GM21825 (cell line): Measurements from ENCODE around the gene RIMS3.

ENCODE experiments used
- ATAC-seq: cut with Tn5 transposase; IDR thresholded peaks from one replicate; pipeline ENCODE4 v1.9.1; 2021; ENCODE audit warnings: mild to moderate bottlenecking, moderate library complexity; ENCODE audit not compliant: unreplicated experiment

The RIMS3 gene

DNA sequence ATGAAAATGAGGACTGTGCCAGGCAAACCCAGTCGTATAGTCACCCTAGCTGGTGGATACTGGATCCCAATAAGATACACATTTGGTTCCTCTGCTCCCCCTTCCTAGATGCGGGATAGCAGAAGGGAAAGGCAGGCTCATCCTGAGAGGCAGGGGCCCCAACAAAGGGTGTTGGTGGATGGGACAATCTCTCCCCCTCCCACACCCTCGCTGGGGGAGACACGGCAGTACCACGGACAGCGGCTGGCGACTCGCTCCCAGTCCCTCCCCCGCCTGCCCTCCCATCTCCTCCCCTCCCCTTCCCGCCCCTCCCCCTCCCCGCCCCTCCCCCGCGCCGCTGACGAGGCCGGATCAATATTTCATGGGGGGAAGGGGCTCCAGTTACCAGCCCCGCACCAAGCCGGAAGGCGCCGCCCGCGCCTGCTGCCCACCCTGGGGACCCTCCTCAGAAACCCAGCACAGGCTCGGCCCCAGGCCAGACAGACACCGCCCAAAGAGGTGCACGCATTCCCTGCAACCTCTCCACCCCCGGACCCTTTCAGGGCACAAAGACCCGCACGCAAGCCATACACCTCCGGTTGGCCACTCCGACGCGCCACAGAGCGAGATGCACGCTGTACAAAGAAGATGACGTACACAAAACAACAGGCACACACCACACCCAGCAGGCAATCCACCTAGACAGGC lies 11.5 kb downstream of the RIMS3 start:
- no peak for ATAC-seq

DNA sequence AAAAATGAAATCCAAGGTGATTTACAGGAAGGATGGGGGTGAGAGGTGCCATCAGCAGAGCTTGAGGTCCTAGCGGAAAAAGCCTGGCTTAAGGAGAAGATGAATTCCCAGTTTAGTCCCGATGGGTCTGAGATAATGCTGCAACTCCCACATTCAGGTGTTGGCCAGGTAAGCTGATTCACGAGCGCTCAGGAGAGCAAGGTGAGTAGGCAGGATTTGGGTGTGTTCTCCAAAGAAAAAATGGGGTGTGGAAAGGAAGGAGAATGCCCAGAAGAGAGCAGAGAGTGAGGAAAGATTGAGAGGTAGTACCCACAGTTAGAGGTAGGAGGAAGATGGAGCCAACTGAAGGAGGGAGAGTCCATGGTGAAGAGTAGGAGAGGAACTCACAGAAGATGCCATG lies 12.5 kb downstream of the RIMS3 start:
- no peak for ATAC-seq

DNA sequence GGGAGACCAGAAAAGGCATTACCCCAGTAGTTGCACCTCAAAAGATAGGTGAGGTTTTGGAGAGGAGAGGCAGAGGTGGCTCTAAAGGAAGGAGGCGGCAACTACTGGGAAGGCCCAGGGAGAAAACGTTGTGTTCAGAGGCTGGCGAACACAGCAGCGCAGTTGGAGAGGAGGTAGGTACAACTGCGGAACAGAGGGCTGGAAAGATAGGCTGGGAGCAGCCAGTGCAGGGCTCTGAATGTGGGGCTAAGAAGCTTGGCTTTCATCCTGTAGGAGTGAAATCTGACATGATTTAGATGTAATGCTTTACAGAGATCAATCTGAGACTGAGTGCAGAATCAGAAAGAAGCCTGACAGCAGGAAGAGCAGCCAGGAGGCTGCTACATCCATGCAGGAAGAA lies 13.0 kb downstream of the RIMS3 start:
- ATAC-seq = no peak

DNA sequence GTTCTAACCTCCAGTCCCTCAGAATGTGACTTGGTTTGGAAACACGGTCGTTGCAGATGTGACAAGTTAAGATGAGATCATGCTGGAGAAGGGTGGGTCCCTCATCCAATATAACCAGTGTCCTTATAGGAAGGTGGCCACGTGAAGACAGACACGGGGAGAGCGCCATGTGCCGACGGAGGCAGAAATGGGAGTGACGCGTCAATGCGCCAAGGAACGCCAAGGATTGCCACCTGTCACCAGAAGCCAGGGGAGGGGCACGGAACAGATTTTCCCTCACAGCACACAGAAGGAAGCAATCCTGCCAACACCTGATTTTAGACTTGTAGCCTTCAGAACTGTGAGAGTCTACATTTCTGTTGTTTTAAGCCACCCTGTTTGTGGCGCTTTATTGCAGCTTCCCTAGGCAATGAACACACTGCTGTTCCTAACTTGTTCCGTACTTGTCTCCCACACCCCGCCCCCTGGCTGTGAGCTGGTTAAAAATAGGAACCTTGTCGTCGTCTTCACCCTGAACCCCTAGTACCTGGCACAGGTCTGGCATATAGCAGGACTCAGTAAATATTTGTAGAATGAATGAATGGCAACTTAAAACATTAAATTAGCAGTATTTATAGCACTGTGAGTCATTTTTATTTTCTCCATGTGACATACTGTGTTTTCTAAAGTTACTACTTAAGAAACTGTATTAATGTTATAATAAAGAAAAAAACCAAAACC lies 14.2 kb downstream of the RIMS3 start:
- no peak for ATAC-seq

DNA sequence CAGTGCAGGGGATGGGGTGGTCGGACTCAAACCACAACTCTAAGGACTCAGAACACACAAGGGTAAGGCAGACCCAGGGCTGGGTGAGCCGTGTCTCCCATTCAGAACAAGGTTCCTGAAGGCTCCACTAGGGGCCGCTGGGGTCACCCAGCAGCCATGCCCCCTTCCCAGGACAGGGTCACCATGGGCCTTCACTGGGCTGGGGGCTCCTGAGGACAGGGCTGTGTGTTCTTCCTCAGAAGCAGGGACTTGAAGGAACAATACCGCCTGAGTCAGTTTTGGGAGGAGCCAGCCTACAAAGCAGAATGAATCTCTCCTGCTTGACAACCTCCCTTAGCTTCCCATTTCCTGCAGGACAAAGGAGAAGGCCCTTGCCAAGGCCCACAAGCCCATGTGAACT lies 15.4 kb downstream of the RIMS3 start:
- ATAC-seq = no peak

DNA sequence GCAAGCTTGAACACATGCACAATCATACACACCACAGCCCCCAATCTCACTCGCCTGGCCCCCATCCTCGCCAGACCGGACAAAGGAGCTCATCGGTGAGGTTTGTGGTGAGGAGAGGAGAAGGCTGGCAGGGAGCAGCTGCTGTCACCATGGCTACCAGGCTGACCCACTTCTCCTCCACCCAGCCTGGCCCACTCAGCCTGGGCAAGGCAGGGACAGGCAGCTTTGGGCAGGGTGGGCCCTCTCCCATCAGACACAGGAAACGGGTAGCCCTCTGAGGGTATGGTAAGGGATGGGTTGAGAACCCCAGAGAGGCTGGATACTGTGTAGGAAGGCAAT lies 15.9 kb downstream of the RIMS3 start:
- ATAC-seq = no peak

DNA sequence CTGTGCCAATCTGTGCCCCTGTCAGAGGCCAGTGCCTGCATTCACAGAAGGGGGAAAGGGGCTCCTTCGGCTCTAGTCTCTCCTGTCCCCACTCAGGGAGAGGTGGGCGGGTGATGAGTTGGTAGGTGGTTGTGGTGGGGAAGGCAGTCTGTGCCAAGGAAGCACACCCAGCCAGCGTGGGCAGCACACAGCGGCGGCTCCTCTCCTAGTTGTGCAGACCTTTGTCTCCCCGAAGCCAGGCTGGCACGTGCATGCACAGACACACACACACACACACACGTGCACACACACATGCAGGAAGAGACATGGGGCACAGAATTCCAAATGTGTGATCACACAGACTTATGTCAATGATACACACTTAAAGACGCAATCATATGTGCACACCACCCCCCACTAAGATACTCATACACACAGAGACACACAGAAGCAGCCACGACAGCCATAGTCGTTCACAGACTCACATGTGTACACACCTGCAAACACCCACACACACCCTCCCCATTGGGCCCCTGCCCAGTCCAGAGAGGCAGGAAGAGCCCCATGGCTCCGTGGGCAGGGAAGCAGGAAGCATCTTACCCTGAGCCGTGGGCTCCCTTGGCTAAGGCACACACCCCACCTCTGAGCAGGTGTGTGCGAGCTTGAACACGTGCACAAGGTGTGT lies 16.4 kb downstream of the RIMS3 start:
- no peak for ATAC-seq

DNA sequence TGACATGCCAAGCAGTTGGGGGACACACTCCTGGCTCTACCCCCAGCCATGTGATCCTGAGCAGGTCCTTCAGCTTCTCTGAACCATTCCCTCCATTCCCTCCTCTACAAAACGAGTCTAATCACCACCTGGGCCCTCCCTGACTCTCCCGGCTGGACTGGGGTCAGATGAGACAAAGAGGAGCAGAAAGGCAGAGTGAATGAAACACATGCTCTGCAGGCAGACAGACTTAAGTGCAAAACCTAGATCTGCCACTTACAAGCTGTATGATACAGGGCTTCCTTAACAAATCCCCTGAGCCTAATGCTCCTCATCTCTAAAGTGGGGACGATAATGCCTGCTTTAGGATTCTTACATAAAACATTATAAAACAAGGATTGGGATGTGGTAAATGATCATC lies 17.3 kb downstream of the RIMS3 start:
- ATAC-seq = no peak

DNA sequence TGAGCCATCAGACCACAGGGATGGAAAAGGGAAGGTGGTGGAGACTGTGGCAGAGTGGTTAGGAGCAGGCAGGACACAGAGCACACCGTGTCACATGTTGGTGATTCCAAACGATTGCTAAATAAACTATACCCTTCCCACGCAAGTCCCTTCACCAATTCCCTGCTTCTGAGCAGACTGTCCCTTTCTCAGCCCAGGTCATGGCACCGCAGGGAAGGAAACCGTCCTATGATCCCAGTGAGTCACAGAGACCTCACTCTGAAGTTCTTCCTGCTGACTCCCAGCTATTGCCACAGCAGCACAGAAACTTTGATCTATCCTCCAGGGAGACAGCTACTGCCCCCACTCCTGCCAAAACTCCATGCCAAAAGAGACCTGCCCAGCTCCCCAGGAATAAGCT lies 19.2 kb downstream of the RIMS3 start:
- no peak for ATAC-seq

DNA sequence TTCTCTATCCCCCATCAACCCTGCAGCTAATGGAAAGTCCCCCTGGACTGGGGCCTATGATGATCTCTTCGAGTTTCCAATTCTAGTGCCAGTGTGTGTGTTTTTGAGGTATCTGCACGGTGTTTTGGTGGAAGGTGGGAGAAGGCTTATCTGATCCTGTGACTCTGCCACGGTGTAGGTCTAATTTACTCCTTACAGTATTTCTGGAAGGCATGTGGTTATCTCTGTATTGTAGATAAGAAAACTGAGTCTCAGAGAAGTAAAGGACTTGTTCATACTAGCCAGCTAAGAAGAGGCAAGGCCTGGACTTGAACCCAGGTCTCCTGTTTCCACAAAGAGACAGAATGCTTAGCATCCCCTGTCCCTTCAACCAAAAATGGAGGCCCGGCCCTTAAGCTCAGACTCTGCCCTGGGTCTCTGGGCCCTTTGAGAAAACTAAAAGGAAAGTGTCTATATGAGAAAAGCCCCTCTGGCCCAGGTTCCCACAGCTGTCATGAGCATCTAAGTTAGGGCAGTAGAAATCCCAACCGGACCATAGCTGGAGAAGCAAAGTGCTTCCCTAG lies 20.3 kb downstream of the RIMS3 start:
- no peak for ATAC-seq

DNA sequence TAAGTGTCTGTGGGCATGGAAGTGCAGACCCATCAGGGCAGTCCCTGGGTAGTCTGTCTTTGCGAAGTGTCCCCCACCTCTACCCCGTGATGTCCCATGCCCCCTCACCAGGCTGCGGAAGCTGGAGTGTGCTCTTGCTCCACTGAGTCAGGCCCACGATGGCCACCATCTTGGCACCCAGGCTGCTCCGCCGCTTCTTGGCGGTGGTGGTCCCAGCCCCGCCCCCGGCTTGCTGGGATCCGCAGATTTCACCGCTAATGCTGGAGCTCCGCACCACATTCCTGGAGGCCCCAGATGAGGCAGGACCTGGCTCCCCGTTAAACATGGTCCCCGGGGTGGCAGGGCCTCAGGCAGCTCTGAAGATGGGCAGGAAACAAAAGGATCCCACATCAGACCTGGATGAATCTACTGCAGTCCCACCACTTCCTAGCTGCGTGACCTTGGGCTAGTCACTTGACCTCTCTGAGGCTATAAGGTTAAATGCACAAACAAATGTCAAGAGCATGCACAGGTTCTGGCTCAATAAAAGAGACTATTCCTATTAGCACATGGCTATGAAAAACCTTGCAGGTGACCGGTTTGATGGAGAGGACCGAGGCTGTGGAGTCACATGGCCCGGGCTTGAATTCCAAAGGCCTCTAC lies 23.8 kb downstream of the RIMS3 start:
- no peak for ATAC-seq

DNA sequence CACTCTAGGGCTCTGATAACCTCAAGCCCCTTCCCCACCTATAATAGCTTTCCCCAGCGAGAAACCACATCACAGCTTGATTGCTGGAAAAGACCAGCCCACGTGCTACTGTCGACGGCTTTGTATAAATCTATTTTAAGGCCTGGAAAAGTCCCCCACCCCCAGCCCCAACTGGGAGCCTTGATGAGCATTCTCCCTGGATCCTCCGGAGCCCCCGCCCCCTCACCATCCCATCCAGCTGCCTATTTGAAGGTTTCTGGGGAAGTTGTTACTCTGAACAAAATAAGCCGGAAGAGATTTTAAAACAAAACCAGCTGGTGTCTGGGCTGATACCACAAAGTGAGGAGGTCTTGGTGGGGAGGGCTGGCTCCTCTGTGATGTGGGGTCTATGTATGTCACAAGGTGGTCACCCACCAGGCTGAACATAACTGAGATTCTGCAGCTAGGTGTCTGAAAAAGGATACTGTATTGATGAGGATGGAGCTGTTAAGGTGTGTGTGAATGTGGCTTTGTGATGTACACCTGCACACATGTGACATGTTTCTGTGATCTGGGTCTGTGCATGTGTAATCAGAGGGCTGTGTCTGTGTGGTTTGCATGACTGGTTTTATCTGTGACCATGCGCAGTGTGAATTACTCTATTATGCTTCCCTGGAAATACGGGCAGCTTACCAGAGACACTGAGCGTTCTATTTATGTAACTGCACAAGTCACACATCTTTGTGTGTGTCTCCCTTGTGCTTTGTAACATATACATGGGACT lies 25.0 kb downstream of the RIMS3 start:
- ATAC-seq = no peak

DNA sequence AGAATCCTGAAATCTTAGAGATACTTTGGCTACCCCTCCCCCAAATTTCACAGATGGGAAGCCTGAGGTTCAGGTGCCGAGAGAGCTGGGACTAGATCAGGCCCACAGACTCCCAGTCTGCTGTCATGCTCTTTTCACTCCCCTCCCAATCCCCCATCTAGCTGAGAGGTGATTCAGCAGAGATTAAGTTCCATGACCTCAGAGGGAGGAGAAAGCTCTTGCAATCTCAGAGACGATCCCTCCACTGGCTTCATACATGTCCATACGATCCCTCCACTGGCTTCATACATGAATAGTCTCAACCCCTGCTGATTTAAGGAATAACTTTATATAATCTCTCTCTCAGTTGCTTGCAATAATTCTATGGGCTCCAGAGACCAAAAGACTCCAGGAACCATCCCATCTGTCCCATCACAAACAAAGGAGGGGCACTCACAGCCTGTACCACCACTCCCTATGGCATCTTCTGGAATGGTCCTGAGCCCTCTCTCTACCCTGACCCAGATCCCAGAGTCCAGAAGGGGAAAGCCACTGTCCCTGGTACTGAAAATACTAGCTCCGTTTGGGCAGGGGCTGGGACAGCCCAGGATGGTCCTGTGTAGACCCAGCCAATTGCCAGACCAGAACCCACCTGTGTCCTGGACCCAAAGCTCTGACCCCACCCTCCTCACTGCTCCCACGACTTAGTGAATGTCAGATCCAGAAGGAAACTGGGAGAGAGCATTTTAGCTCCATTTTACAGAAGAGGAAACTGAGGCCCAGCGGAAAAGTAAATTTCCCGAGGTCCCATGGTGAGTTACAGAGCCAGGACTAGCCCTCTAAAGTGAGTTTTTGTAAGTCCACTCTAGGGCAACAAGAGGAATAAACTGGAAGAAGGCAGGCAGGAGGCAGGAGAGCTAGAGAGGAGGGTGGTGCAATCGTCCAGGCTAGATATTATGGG lies 27.1 kb downstream of the RIMS3 start:
- ATAC-seq = no peak

DNA sequence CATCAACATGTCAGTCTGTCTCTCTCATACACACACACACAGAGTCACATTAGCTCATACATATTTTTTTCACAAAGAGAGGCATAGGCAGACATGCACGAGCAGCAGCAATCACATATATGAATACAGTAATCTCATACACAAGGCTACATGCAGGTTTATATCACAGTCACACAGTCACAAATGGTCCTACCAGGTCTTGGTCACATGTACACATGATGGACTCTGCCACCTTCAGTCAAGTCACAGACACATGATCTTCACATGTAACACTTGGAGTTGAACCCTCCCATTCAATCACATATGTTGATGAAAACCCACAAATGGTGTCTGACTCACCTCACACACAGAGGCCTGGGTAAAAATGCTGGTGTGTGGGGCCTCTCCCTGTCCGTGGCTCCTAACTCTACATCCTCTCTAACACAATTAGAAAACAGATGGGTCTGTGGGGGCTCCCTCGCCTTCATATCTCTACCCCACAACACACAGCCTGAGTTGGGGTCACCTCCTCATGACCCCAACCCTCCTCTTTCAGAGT lies 27.9 kb downstream of the RIMS3 start:
- no peak for ATAC-seq

DNA sequence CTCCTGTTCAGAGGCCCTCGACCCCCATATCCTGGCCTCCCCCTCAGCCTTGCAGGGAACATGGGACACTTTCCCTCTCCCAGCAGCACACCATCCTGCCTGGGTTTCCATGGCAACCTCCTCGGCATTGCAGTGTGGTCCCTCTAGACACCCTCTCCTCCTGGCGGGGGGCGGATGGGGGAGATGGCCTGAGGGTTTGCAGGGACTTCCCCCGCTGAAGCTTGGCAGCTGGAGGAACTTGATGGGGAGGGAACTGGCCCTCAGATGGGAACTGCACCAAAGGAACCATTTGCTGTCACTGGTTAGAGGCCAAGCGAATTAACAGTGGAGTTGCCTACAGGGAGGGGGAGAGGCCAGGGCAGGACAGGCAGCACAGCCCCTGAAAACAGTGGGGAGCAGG lies 28.7 kb downstream of the RIMS3 start:
- no peak for ATAC-seq

DNA sequence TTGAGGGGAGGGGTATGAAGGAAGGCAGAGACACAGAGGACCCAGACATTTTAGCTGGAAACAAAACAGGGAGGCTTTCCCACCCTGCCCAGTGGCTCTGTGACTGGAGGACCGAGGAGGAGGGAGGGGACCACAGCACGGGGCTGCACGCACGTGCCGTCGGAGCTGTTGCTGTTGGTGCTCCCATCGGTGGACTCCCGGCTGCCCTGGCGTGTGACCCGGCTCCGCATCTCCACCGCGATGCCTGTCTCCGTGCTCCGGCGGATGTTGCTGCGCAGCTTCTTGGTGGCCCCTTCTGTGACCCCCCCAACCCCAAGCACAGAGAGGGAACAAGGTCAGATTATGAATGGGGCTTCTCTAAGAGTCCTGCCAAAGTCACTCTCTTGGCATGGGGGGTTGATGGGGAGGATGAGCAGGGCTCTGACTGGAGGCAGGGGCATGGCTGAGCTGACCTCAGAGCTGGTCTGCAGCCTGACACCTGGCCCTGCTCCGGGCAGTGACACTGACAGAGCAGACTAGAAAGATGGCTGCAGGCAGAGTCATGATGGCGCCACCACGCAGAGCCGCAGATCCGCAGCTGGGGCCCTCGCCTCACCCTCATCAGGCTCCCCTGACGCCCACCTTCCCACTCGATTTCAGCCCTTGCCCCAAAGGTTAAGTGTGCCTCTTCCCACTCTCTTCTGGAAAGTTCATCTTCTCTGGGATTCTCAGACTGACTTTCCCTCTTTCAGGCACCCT lies 29.6 kb downstream of the RIMS3 start:
- ATAC-seq = no peak

DNA sequence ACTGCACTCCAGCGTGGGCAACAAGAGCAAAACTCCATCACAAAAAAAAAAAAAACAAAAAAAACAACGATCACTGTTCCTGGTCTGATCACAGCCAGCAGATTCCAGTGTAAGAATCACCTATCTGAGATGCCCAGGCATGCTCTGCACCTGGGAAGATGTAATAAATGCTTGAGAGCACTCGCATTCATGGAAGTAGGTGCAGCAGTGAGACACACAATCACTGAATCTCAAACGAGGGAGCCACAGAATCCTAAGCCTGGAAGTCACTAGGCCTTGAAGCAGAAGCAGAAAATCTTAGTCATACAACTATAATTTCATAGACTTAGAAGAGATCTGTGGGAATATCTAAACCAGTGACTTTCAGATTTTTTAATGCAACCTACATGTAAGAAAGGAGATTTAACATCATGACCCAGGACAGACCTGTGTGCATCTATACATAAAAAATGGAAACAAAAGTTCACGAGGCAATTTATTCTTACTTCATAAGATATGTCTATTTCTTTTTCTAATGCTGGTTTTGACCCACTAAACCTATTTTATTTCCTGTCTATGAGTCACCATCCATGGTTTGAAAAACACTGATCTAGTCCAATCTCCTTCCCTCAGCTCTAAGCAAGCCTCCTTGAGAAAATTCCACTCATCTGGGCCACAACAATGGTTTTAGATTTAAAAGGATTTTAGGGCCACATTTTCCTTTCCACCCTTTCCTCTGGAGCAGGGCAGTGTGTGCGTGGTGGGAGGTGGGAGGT lies 30.4 kb downstream of the RIMS3 start:
- no peak for ATAC-seq

DNA sequence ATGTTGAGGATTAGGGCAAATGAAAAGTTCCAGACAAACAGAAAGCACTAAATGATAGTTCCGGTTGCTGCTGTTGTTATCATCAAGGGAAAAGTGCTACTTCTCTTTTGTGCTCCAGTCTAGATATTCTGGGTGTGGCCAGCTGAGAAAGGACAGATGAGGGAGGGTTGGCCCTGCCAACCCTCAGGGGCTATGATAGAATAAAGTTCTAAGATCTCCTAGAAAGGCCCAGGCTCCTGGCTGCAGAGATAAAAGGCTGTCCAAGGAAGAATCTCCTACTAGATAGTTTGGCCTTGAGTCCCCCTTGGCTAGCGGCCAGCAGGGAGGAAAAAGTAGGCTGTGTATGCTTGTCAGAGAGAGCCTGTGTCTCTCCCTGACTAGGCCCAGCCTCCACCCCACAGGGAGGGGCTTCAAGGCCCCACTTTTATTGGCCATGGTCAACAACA lies 31.5 kb downstream of the RIMS3 start:
- ATAC-seq = no peak
